ENCODE results near the gene TFB2M. TPM values are rescaled to one million over a fixed set of nuclear protein-coding genes. Genes with fewer than 3 reads are reported as not detected.

TFB2M gene
- polyA plus RNA-seq, 2 donors, result 2.1 to 8.6 TPM

GRCh38 chr1:246526915-246527314 is 39.1 kb downstream of the TFB2M start:
- Histone ChIP-seq H3K4me1 (ENCODE audit: control insufficient read depth in 2 of 2, insufficient read depth in 2 of 2, low read length in 1 of 2) (peaks cover 0 to 6% of the 10 kb centered on the region in 2 donors), H3K9me3 (ENCODE audit: control insufficient read depth in 2 of 2, insufficient read depth in 1 of 2, low read depth in 1 of 2, low read length in 1 of 2) (peaks cover 0 to 12% of the 10 kb centered on the region in 2 donors), H3K27ac (ENCODE audit: low read depth in 2 of 2, low read length in 1 of 2) (no peak overlapping the region), H3K4me3 (ENCODE audit: low read depth in 1 of 2, low read length in 2 of 2) (no peak overlapping the region), H3K36me3 (ENCODE audit: control insufficient read depth in 2 of 2, insufficient read depth in 2 of 2, low read length in 1 of 2) (no peaks in the 10 kb centered on the region), H3K27me3 (ENCODE audit: control insufficient read depth in 1 of 2, insufficient read depth in 2 of 2, low read length in 2 of 2) (peaks cover 0 to 2% of the 10 kb centered on the region in 2 donors)
- 77 to 78% methylated on average over 7 of the region's 7 CpGs for WGBS, 2 donors

DNA sequence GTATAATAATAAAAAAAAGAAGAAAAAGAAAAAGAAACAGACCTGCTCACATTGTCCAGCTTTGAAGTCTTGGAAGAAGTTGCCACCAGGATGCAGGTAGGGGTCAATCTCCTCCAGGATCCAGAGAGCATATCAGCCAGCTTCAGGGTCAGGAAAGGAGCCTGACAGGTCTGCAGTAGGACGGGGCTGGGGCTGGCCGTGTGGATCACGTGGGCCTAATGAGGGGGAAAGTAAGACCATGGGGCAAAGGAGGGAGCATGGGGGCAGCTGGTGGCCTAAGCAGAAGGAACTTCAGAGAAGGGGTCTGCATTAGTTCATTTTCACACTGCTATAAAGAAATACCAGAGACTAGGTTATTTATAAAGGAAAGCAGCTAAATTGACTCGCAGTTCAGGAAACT is 39.7 kb downstream of the TFB2M start:
- Histone ChIP-seq H3K27ac (ENCODE audit: low read depth in 2 of 2, low read length in 1 of 2) (no peak overlapping the region), H3K9me3 (ENCODE audit: control insufficient read depth in 2 of 2, insufficient read depth in 1 of 2, low read depth in 1 of 2, low read length in 1 of 2) (peaks cover 0 to 12% of the 10 kb centered on the region in 2 donors), H3K4me3 (ENCODE audit: low read depth in 1 of 2, low read length in 2 of 2) (no peak overlapping the region), H3K36me3 (ENCODE audit: control insufficient read depth in 2 of 2, insufficient read depth in 2 of 2, low read length in 1 of 2) (no peaks in the 10 kb centered on the region), H3K4me1 (ENCODE audit: control insufficient read depth in 2 of 2, insufficient read depth in 2 of 2, low read length in 1 of 2) (peaks cover 0 to 6% of the 10 kb centered on the region in 2 donors), H3K27me3 (ENCODE audit: control insufficient read depth in 1 of 2, insufficient read depth in 2 of 2, low read length in 2 of 2) (peaks cover 0 to 2% of the 10 kb centered on the region in 2 donors)
- WGBS, 2 donors, result 85 to 86% methylated on average over 4 of the region's 4 CpGs

DNA sequence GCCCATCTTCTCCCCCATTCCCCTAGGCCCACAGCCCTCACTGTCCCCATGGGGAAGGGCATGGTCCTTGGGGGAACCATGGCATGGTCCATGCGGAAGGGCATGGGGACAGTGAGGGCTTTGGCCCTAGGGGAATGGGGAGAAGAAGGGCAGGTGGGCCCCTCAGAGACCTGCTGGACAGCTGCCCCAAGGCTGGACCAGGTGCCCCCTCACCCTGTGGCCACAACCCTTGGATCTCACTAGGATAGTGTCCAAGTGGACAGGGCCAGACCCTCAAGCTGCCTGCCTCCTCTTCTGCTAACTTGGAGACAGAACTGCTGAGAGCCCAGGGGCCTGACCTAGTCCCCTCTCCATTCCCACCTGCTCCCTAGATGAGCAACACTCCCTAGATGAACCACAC is 46.5 kb downstream of the TFB2M start:
- Histone ChIP-seq H3K27me3 (ENCODE audit: control insufficient read depth in 1 of 2, insufficient read depth in 2 of 2, low read length in 2 of 2) (no peaks in the 10 kb centered on the region), H3K4me1 (ENCODE audit: control insufficient read depth in 2 of 2, insufficient read depth in 2 of 2, low read length in 1 of 2) (no peaks in the 10 kb centered on the region), H3K36me3 (ENCODE audit: control insufficient read depth in 2 of 2, insufficient read depth in 2 of 2, low read length in 1 of 2) (no peaks in the 10 kb centered on the region), H3K4me3 (ENCODE audit: low read depth in 1 of 2, low read length in 2 of 2) (no peak overlapping the region), H3K9me3 (ENCODE audit: control insufficient read depth in 2 of 2, insufficient read depth in 1 of 2, low read depth in 1 of 2, low read length in 1 of 2) (peaks cover 5 to 36% of the 10 kb centered on the region in 2 donors), H3K27ac (ENCODE audit: low read depth in 2 of 2, low read length in 1 of 2) (no peak overlapping the region)
- 95 to 100% methylated on average over 1 of the region's 1 CpG for WGBS, 2 donors

DNA sequence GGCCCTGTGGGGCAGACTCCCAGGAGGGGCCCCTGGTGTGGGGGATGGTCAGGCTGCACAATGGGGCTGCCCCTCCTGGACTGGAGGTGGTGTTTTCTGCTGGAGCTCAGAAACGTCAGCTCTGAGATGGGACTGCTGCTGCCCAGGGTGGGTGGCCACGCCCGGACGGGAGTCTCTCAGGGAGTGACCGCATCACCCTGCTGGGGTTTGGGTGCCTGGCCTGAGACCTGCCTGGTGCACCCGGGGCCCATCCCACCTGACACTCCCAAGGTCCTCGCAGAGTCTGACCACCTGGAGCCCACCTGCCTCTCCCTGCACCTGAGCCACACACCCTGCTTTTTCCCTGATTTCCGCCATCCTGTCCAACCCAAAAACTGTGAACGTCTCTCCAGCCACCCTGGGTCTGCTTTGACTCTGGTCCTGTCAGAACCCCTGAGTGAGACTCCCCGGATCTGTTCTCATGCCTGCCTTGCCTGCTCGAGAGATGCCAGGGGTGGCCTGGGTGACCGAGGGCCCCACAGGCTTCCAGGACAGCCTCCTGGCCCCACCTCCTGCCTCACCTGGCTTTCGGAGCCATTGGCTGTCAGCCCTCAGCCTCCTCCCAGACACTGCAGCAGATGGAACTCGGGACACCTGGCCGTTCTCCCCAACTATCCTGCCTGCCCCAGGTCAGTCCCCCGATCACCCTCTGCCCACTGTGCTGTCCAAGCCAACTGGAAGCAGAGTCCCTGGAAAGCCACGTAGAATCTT is 47.4 kb downstream of the TFB2M start:
- no peak overlapping the region for H3K27ac ChIP-seq (ENCODE audit: low read depth in 2 of 2, low read length in 1 of 2)

GRCh38 chr1:246517391-246517790 is 48.7 kb downstream of the TFB2M start:
- 80 to 85% methylated on average over 7 of the region's 7 CpGs for WGBS, 2 donors
- no peaks in the 10 kb centered on the region for H3K4me1 ChIP-seq (ENCODE audit: control insufficient read depth in 2 of 2, insufficient read depth in 2 of 2, low read length in 1 of 2)
- no peaks in the 10 kb centered on the region for H3K36me3 ChIP-seq (ENCODE audit: control insufficient read depth in 2 of 2, insufficient read depth in 2 of 2, low read length in 1 of 2)
- H3K27me3 ChIP-seq (ENCODE audit: control insufficient read depth in 1 of 2, insufficient read depth in 2 of 2, low read length in 2 of 2), result no peaks in the 10 kb centered on the region
- H3K27ac ChIP-seq (ENCODE audit: low read depth in 2 of 2, low read length in 1 of 2), result no peak overlapping the region
- no peak overlapping the region for H3K4me3 ChIP-seq (ENCODE audit: low read depth in 1 of 2, low read length in 2 of 2)
- peaks cover 9 to 43% of the 10 kb centered on the region in 2 donors for H3K9me3 ChIP-seq (ENCODE audit: control insufficient read depth in 2 of 2, insufficient read depth in 1 of 2, low read depth in 1 of 2, low read length in 1 of 2)

More for the DNA sequence above, 47.4 kb downstream of the TFB2M start:
- Histone ChIP-seq H3K4me3 (ENCODE audit: low read depth in 1 of 2, low read length in 2 of 2) (no peak overlapping the region), H3K9me3 (ENCODE audit: control insufficient read depth in 2 of 2, insufficient read depth in 1 of 2, low read depth in 1 of 2, low read length in 1 of 2) (peaks cover 5 to 41% of the 10 kb centered on the region in 2 donors), H3K27me3 (ENCODE audit: control insufficient read depth in 1 of 2, insufficient read depth in 2 of 2, low read length in 2 of 2) (no peaks in the 10 kb centered on the region), H3K36me3 (ENCODE audit: control insufficient read depth in 2 of 2, insufficient read depth in 2 of 2, low read length in 1 of 2) (no peaks in the 10 kb centered on the region), H3K4me1 (ENCODE audit: control insufficient read depth in 2 of 2, insufficient read depth in 2 of 2, low read length in 1 of 2) (no peaks in the 10 kb centered on the region)
- 89 to 90% methylated on average over 17 of the region's 17 CpGs for WGBS, 2 donors

GRCh38 chr1:246516126-246516525 is 49.9 kb downstream of the TFB2M start:
- H3K36me3 ChIP-seq (ENCODE audit: control insufficient read depth in 2 of 2, insufficient read depth in 2 of 2, low read length in 1 of 2), result no peaks in the 10 kb centered on the region
- no peaks in the 10 kb centered on the region for H3K4me1 ChIP-seq (ENCODE audit: control insufficient read depth in 2 of 2, insufficient read depth in 2 of 2, low read length in 1 of 2)
- H3K4me3 ChIP-seq (ENCODE audit: low read depth in 1 of 2, low read length in 2 of 2), result no peak overlapping the region
- no peaks in the 10 kb centered on the region for H3K27me3 ChIP-seq (ENCODE audit: control insufficient read depth in 1 of 2, insufficient read depth in 2 of 2, low read length in 2 of 2)
- 93 to 94% methylated on average over 10 of the region's 10 CpGs for WGBS, 2 donors
- peaks cover 9 to 42% of the 10 kb centered on the region in 2 donors for H3K9me3 ChIP-seq (ENCODE audit: control insufficient read depth in 2 of 2, insufficient read depth in 1 of 2, low read depth in 1 of 2, low read length in 1 of 2)
- H3K27ac ChIP-seq (ENCODE audit: low read depth in 2 of 2, low read length in 1 of 2), result no peak overlapping the region

DNA sequence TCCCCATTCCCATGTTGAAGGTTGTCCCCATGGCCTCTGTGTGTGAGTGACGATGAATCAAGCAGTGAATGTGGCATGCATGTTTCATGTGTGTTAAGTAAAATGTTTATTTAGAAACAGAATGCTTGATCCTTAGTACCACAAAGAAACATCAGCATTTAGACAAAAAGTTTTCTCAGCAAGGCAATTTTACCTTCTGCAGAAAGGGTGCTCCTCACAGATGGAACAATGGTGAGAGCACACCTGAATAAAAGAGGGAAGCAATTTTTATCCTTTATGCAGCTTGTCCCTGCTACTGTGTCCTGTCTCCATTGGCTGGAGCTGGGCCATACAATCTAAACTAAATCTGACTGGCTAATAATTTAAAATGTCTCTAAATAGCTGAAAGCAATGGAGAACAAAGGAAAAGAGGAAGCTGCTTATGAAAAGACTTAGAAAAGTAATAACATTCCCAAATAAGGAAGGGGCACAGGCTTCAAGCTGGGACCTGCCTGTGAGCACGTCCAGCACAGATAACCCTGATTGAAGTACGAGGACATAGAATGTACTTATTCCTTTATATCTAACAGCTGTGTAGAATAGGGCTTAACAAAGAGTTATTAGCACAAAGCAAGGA is 50.6 kb downstream of the TFB2M start:
- Histone ChIP-seq H3K9me3 (ENCODE audit: control insufficient read depth in 2 of 2, insufficient read depth in 1 of 2, low read depth in 1 of 2, low read length in 1 of 2) (peaks cover 9 to 42% of the 10 kb centered on the region in 2 donors), H3K4me3 (ENCODE audit: low read depth in 1 of 2, low read length in 2 of 2) (no peak overlapping the region), H3K36me3 (ENCODE audit: control insufficient read depth in 2 of 2, insufficient read depth in 2 of 2, low read length in 1 of 2) (no peaks in the 10 kb centered on the region), H3K4me1 (ENCODE audit: control insufficient read depth in 2 of 2, insufficient read depth in 2 of 2, low read length in 1 of 2) (no peaks in the 10 kb centered on the region), H3K27ac (ENCODE audit: low read depth in 2 of 2, low read length in 1 of 2) (no peak overlapping the region), H3K27me3 (ENCODE audit: control insufficient read depth in 1 of 2, insufficient read depth in 2 of 2, low read length in 2 of 2) (no peaks in the 10 kb centered on the region)
- 66 to 72% methylated on average over 3 of the region's 3 CpGs for WGBS, 2 donors

- no peak overlapping the region for H3K4me3 ChIP-seq (ENCODE audit: low read depth in 1 of 2, low read length in 2 of 2)
- 94 to 96% methylated on average over 7 of the region's 7 CpGs for WGBS, 2 donors
- peaks cover 6 to 35% of the 10 kb centered on the region in 2 donors for H3K9me3 ChIP-seq (ENCODE audit: control insufficient read depth in 2 of 2, insufficient read depth in 1 of 2, low read depth in 1 of 2, low read length in 1 of 2)
Observed at GRCh38 chr1:246513619-246514343, 52.3 kb downstream of the TFB2M start.

GRCh38 chr1:246513041-246513440 is 53.0 kb downstream of the TFB2M start:
- 85 to 96% methylated on average over 5 of the region's 5 CpGs for WGBS, 2 donors
- Histone ChIP-seq H3K4me1 (ENCODE audit: control insufficient read depth in 2 of 2, insufficient read depth in 2 of 2, low read length in 1 of 2) (no peaks in the 10 kb centered on the region), H3K9me3 (ENCODE audit: control insufficient read depth in 2 of 2, insufficient read depth in 1 of 2, low read depth in 1 of 2, low read length in 1 of 2) (peaks cover 6 to 34% of the 10 kb centered on the region in 2 donors), H3K27me3 (ENCODE audit: control insufficient read depth in 1 of 2, insufficient read depth in 2 of 2, low read length in 2 of 2) (no peaks in the 10 kb centered on the region), H3K27ac (ENCODE audit: low read depth in 2 of 2, low read length in 1 of 2) (no peak overlapping the region), H3K4me3 (ENCODE audit: low read depth in 1 of 2, low read length in 2 of 2) (no peak overlapping the region), H3K36me3 (ENCODE audit: control insufficient read depth in 2 of 2, insufficient read depth in 2 of 2, low read length in 1 of 2) (no peaks in the 10 kb centered on the region)

More at GRCh38 chr1:246513619-246514343, 52.3 kb downstream of the TFB2M start:
- no peaks in the 10 kb centered on the region for H3K27me3 ChIP-seq (ENCODE audit: control insufficient read depth in 1 of 2, insufficient read depth in 2 of 2, low read length in 2 of 2)
- H3K27ac ChIP-seq (ENCODE audit: low read depth in 2 of 2, low read length in 1 of 2), result no peak overlapping the region
- H3K4me1 ChIP-seq (ENCODE audit: control insufficient read depth in 2 of 2, insufficient read depth in 2 of 2, low read length in 1 of 2), result no peaks in the 10 kb centered on the region
- no peaks in the 10 kb centered on the region for H3K36me3 ChIP-seq (ENCODE audit: control insufficient read depth in 2 of 2, insufficient read depth in 2 of 2, low read length in 1 of 2)

Measured in esophagus (tissue), 2 donors.